H9 (cell line): Measurements from ENCODE around the gene DHRS7C. TPM values are rescaled to one million over a fixed set of nuclear protein-coding genes. Genes with fewer than 3 reads are reported as not detected.

ENCODE experiments used
- DNase-seq: peaks from one replicate; pipeline ENCODE4 v3.0.0-alpha.2; 2017
- H2AFZ ChIP-seq: one replicate; pipeline ENCODE4 v1.6.1; 2013; ENCODE audit warnings: mild to moderate bottlenecking, low read length, control low read depth, moderate library complexity
- H2AK5ac ChIP-seq: 2 replicates; pipeline ENCODE4 v1.6.1; 2013; ENCODE audit warnings: low read length, control low read depth, mixed read lengths; ENCODE audit not compliant: insufficient read length
- H2BK120ac ChIP-seq: one replicate; pipeline ENCODE4 v1.6.1; 2013; ENCODE audit warnings: low read depth, mild to moderate bottlenecking, low read length, control low read depth, inconsistent platforms; ENCODE audit not compliant: poor library complexity, severe bottlenecking
- H2BK12ac ChIP-seq: 2 replicates; pipeline ENCODE4 v1.6.1; 2013; ENCODE audit warnings: low read length, control low read depth, mixed read lengths, low read depth; ENCODE audit not compliant: insufficient read length
- H2BK15ac ChIP-seq: 2 replicates; pipeline ENCODE4 v1.6.1; 2013; ENCODE audit warnings: low read depth, low read length, control low read depth
- H2BK20ac ChIP-seq: one replicate; pipeline ENCODE4 v1.6.1; 2013; ENCODE audit warnings: low read depth, mild to moderate bottlenecking, low read length, control low read depth, inconsistent platforms; ENCODE audit not compliant: poor library complexity, severe bottlenecking
- H2BK5ac ChIP-seq: 2 replicates; pipeline ENCODE4 v1.6.1; 2013; ENCODE audit warnings: low read length, control low read depth, mixed read lengths; ENCODE audit not compliant: insufficient read length
- H3K14ac ChIP-seq: 2 replicates; pipeline ENCODE4 v1.6.1; 2013; ENCODE audit warnings: low read length, control low read depth; ENCODE audit not compliant: insufficient read depth
- H3K18ac ChIP-seq: 2 replicates; pipeline ENCODE4 v1.6.1; 2013; ENCODE audit warnings: low read depth, mild to moderate bottlenecking, mixed read lengths, low read length, control low read depth; ENCODE audit not compliant: insufficient read length
- H3K23ac ChIP-seq: 2 replicates; pipeline ENCODE4 v1.6.1; 2013; ENCODE audit warnings: low read length, control low read depth, mixed read lengths, low read depth; ENCODE audit not compliant: insufficient read length
- H3K23me2 ChIP-seq: 2 replicates; pipeline ENCODE4 v1.6.1; 2013; ENCODE audit warnings: low read depth, mild to moderate bottlenecking, mixed read lengths, low read length, control low read depth; ENCODE audit not compliant: insufficient read length, poor library complexity, severe bottlenecking
- H3K27ac ChIP-seq: 2 replicates; pipeline ENCODE4 v1.5.1; 2013; ENCODE audit warnings: low read length, control low read depth, mixed read lengths, low read depth; ENCODE audit not compliant: insufficient read length
- H3K27me3 ChIP-seq: 2 replicates; pipeline ENCODE4 v1.6.1; 2013; ENCODE audit warnings: low read length, control low read depth, inconsistent platforms; ENCODE audit not compliant: insufficient read depth
- H3K4ac ChIP-seq: 2 replicates; pipeline ENCODE4 v1.6.1; 2013; ENCODE audit warnings: low read depth, mild to moderate bottlenecking, control low read depth, inconsistent platforms, low read length, moderate library complexity
- H3K4me1 ChIP-seq: 2 replicates; pipeline ENCODE4 v1.6.1; 2013; ENCODE audit warnings: low read length, control low read depth, inconsistent platforms; ENCODE audit not compliant: insufficient read depth
- H3K4me2 ChIP-seq: 2 replicates; pipeline ENCODE4 v1.6.1; 2013; ENCODE audit warnings: low read length, control low read depth, mixed read lengths; ENCODE audit not compliant: insufficient read length, insufficient read depth
- H3K56ac ChIP-seq: 2 replicates; pipeline ENCODE4 v1.6.1; 2013; ENCODE audit warnings: low read depth, mild to moderate bottlenecking, mixed read lengths, low read length, control low read depth; ENCODE audit not compliant: insufficient read length
- H3K79me1 ChIP-seq: 2 replicates; pipeline ENCODE4 v1.6.1; 2013; ENCODE audit warnings: low read depth, mild to moderate bottlenecking, moderate library complexity, low read length, control low read depth, inconsistent platforms; ENCODE audit not compliant: insufficient read depth, poor library complexity, severe bottlenecking
- H3K79me2 ChIP-seq: 2 replicates; pipeline ENCODE4 v1.6.1; 2013; ENCODE audit warnings: low read length, control low read depth, inconsistent platforms; ENCODE audit not compliant: insufficient read depth
- H3K9ac ChIP-seq: 2 replicates; pipeline ENCODE4 v1.6.1; 2013; ENCODE audit warnings: low read length, control low read depth, mixed read lengths; ENCODE audit not compliant: insufficient read length; ENCODE audit errors: extremely low read depth
- H3K9me3 ChIP-seq: one replicate; pipeline ENCODE4 v1.6.1; 2013; ENCODE audit warnings: low read depth, low read length, inconsistent platforms; ENCODE audit not compliant: control insufficient read depth
- H3T11ph ChIP-seq: one replicate; pipeline ENCODE4 v1.6.1; 2013; ENCODE audit warnings: mild to moderate bottlenecking, low read length, control low read depth, inconsistent platforms
- H4K20me1 ChIP-seq: one replicate; pipeline ENCODE4 v1.6.1; 2013; ENCODE audit not compliant: control insufficient read depth, insufficient read length, insufficient read depth
- H4K5ac ChIP-seq: 2 replicates; pipeline ENCODE4 v1.6.1; 2013; ENCODE audit warnings: low read depth, mild to moderate bottlenecking, mixed read lengths, low read length, control low read depth; ENCODE audit not compliant: insufficient read length
- H4K8ac ChIP-seq: replicated peaks from 2 replicates; pipeline ENCODE4 v1.6.1; 2013; ENCODE audit warnings: low read length, control low read depth, mixed read lengths, low read depth; ENCODE audit not compliant: insufficient read length
- H4K91ac ChIP-seq: 2 replicates; pipeline ENCODE4 v1.6.1; 2013; ENCODE audit warnings: low read depth, mild to moderate bottlenecking, moderate library complexity, mixed read lengths, low read length, control low read depth; ENCODE audit not compliant: insufficient read length
- H3K27ac Mint-ChIP-seq, 3 experiments: 2 replicates in 2 of 3; 3 replicates in 1 of 3; pipeline ENCODE4 v1.8.0; 2020 to 2021; ENCODE audit warnings: mixed read lengths in 3 of 3, mild to moderate bottlenecking in 1 of 3, moderate library complexity in 1 of 3
- H3K27me3 Mint-ChIP-seq: 2 replicates; pipeline ENCODE4 v1.8.0; 2021; ENCODE audit warnings: low read depth, mild to moderate bottlenecking, moderate library complexity, mixed read lengths
- H3K36me3 Mint-ChIP-seq, 3 experiments: 2 replicates in 2 of 3; 3 replicates in 1 of 3; pipeline ENCODE4 v1.8.0; 2020 to 2021; ENCODE audit warnings: low read depth in 3 of 3, mixed read lengths in 3 of 3; ENCODE audit not compliant: insufficient read depth in 1 of 3
- H3K4me1 Mint-ChIP-seq, 2 experiments: 2 replicates each; pipeline ENCODE4 v1.8.0; 2020; ENCODE audit warnings: mixed read lengths in 2 of 2
- H3K4me3 Mint-ChIP-seq, 2 experiments: 2 replicates in 1 of 2; 3 replicates in 1 of 2; pipeline ENCODE4 v1.8.0; 2020 to 2021; ENCODE audit warnings: mild to moderate bottlenecking in 2 of 2, mixed read lengths in 2 of 2, moderate library complexity in 1 of 2
- H3K9me3 Mint-ChIP-seq, 2 experiments: 2 replicates in 1 of 2; 3 replicates in 1 of 2; pipeline ENCODE4 v1.8.0; 2020; ENCODE audit warnings: mild to moderate bottlenecking in 2 of 2, mixed read lengths in 2 of 2, moderate library complexity in 1 of 2
- WGBS: extraction: QIAGEN DNeasy Blood & Tissue Kit; methylation state at CpG from one replicate; pipeline ENCODE4 v1.1.7; 2013; ENCODE audit warnings: missing lambda C conversion rate, low lambda C conversion rate, mixed read lengths; ENCODE audit not compliant: insufficient read length; ENCODE audit errors: extremely low coverage; 5-methylcytosine and 5-hydroxymethylcytosine counted together
- total RNA-seq: library from RNA; stranded (reverse); gene quantifications from 2 replicates; pipeline ENCODE4 v1.2.1, GENCODE V29; 2021
- TF ChIP-seq, protein P1 (sequence below): fragments of 200-600 bp; sonication (generic); conservative IDR thresholded peaks from 3 replicates; pipeline ENCODE4 v1.8.0; 2021; ENCODE audit warnings: antibody characterized with exemption, mild to moderate bottlenecking

The DHRS7C gene
- total RNA-seq, 1 experiment from 2014 or later = not detected

DNA sequence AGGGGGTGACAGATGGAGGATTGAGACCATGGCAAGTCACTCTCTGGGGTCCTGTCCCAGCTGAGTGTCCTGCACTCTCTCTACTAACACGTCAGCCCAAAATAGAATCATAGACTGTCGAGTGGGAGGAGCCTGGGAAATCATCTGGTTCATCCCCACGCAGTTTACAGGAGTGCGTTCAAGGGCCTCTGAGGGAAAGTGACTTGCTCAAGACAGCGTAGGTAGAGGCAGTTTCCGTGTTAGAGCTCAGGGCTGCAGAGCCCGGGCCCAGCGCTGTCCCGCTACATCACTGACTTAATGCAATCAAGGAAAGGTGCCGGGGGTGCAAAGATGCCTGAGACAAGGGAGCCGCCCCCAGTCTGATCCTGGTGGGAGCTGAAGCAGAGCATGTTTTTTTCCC lies 20.1 kb upstream of the DHRS7C start:
- no peak overlapping the region for H3K27ac Mint-ChIP-seq
- Histone ChIP-seq H3K4me2 (no peak overlapping the region), H4K8ac (no peak overlapping the region), H3K9me3 (no peaks in the 10 kb centered on the region), H3K79me1 (no peaks in the 10 kb centered on the region), H3K27ac (no peak overlapping the region), H3K23me2 (no peaks in the 10 kb centered on the region), H3K79me2 (no peaks in the 10 kb centered on the region), H3K18ac (no peak overlapping the region), H2BK12ac (no peak overlapping the region), H2BK5ac (no peak overlapping the region), H2AFZ (no peak overlapping the region), H3K9ac (no peak overlapping the region), H3K56ac (no peak overlapping the region), H3K4ac (no peak overlapping the region), H3K4me1 (no peaks in the 10 kb centered on the region), H3K23ac (no peak overlapping the region), H4K91ac (no peak overlapping the region), H3K27me3 (no peaks in the 10 kb centered on the region), H4K5ac (no peak overlapping the region), H2BK120ac (no peak overlapping the region), H4K20me1 (no peaks in the 10 kb centered on the region), H2AK5ac (no peak overlapping the region), H3T11ph (no peak overlapping the region), H2BK15ac (no peak overlapping the region), H2BK20ac (no peak overlapping the region), H3K14ac (no peak overlapping the region)
- WGBS = no CpG with 5 or more reads among the region's 11 CpGs
- H3K4me3 Mint-ChIP-seq = no peak overlapping the region
- TF ChIP-seq, protein P1, sequence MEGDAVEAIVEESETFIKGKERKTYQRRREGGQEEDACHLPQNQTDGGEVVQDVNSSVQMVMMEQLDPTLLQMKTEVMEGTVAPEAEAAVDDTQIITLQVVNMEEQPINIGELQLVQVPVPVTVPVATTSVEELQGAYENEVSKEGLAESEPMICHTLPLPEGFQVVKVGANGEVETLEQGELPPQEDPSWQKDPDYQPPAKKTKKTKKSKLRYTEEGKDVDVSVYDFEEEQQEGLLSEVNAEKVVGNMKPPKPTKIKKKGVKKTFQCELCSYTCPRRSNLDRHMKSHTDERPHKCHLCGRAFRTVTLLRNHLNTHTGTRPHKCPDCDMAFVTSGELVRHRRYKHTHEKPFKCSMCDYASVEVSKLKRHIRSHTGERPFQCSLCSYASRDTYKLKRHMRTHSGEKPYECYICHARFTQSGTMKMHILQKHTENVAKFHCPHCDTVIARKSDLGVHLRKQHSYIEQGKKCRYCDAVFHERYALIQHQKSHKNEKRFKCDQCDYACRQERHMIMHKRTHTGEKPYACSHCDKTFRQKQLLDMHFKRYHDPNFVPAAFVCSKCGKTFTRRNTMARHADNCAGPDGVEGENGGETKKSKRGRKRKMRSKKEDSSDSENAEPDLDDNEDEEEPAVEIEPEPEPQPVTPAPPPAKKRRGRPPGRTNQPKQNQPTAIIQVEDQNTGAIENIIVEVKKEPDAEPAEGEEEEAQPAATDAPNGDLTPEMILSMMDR = no peak
- peaks cover 14% of the 10 kb centered on the region for H3K27me3 Mint-ChIP-seq
- peaks cover 0 to 2% of the 10 kb centered on the region in 2 experiments; a peak in 2 of 5 replicates for H3K9me3 Mint-ChIP-seq
- H3K36me3 Mint-ChIP-seq = no peaks in the 10 kb centered on the region; a peak in 1 of 7 replicates
- DNase-seq = no peak
- H3K4me1 Mint-ChIP-seq = no peaks in the 10 kb centered on the region
